Forelimb muscle (tissue), 1 donor: ENCODE data around the gene BTBD1. TPM values are rescaled to one million over a fixed set of nuclear protein-coding genes. Genes with fewer than 3 reads are reported as not detected.
"Not testable (repeated sequence)": the region's sequence is repeated elsewhere in the genome, so short reads cannot be mapped to it uniquely, and the experiment has no call there.

Experiments used
- DNase-seq: peaks from one replicate; pipeline ENCODE4 v3.0.0-alpha.2; 2013; ENCODE audit warnings: low read depth
- polyA plus RNA-seq: library from polyadenylated mRNA; unstranded; fragments of 120-200 nt; gene quantifications from one replicate; pipeline ENCODE4 v1.2.1, GENCODE V29; 2013; ENCODE audit not compliant: insufficient read length

BTBD1 gene
- polyA plus RNA-seq, 1 donor = 115 TPM

GRCh38 chr15:83094583-83094982, 27.5 kb upstream of the BTBD1 start:
- no peak for DNase-seq

GRCh38 chr15:83092309-83092976, 25.4 kb upstream of the BTBD1 start:
- DNase-seq = peak; percentile 17

- not testable (repeated sequence) for DNase-seq
Observed at GRCh38 chr15:83091965-83092308, 24.9 kb upstream of the BTBD1 start.

GRCh38 chr15:83090465-83090864, 23.4 kb upstream of the BTBD1 start:
- DNase-seq = no peak

DNA sequence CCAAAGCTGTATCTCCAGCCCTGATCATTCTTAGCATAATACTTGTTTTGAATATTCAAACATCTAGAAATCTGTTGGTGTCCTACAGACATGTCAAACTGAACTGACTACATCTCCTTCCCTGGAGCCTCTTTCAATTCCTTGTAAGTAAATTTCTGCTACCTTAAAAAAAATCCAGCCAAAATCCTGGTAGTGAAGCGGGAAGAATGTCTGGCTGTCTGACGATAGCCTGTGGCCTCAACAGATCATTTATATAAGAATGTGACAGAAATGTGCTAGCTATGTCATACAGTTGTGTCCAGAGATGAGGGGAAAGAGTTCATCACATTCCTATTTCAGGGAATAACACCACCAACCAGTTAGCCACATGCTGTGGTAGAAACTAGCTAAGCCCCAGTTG, 21.8 kb upstream of the BTBD1 start:
- DNase-seq = no peak

DNA sequence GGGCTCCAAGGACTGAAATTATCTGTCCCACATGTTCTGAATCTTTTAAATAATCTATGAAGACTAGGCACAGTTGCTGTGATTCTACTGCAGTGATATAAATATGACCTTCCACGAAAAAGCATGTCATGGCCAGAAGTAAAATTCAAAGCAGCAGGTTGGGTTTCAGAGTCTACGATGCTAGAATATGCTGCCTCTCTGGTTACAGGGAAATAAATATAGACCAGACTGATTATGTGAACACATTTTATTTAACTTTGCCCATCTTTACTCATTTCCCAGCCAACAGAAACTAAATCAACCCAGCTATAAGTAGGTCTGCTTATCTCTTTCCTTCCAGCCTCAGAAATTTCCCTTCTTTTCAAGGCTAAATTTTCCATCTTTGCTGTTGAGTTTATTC, 20.5 kb upstream of the BTBD1 start:
- DNase-seq = no peak

- not testable (repeated sequence) for DNase-seq
Observed at GRCh38 chr15:83085864-83086552, 19.0 kb upstream of the BTBD1 start.

DNA sequence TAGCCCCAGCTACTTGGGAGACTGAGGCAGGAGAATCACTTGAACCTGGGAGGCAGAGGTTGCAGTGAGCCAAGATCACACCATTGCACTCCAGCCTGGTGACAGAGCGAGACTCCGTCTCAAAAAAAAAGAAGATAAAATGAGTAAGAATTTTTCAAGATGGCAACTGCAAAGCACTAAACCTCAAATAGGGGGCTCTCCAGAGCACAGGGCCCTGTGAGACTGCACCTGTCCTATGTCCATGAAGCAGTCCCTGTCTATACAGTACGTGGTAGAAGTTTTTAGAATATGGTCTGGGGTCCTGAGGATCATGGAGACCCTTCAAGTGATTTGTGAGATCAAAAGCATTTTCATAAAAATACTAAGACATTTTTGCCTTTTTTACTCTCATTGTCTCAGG, 18.4 kb upstream of the BTBD1 start:
- DNase-seq = not testable (repeated sequence)

GRCh38 chr15:83082730-83083386, 15.8 kb upstream of the BTBD1 start:
- DNase-seq = no peak

- DNase-seq = no peak
Observed at GRCh38 chr15:83081256-83082014, 14.4 kb upstream of the BTBD1 start.

DNA sequence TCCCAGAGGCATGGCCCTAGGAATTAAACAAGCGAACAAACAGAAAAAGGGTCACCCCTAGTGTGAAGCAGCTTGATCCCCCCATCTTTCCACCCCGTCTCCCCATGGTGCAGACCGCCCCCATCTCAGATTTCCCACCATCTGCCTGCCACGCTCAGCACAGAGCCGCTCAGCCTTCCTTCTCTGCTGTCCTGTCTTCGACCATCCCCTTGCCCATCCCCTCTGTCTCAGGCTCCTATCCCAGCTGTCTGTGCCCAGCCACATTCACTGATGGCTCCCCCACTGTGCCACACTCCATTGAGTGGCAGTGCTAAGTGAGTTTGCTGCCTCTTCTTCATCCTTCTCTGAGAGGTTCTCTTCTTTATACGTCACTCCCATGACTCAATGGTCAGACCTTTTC, 11.7 kb upstream of the BTBD1 start:
- DNase-seq = no peak

GRCh38 chr15:83077491-83078230, 10.6 kb upstream of the BTBD1 start:
- no peak for DNase-seq

DNA sequence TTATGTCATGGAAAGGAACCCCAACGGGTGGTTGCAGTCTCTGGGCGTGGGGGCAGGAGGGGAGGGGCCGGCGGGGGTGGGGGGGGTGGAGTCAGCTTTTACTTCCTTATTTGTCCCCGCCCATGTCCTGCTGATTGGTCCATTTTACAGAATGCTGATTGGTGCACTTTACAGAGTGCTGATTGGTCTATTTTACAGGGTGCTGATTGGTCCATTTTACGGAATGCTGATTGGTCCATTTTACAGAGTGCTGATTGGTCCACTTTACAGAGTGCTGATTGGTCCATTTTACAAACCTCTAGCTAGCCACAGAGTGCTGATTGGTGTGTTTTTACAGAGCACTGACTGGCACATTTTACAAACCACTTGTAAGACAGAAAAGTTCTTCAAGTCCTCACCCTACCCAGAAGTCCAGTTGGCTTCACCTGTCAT, 2.2 kb upstream of the BTBD1 start:
- DNase-seq = not testable (repeated sequence)

DNA sequence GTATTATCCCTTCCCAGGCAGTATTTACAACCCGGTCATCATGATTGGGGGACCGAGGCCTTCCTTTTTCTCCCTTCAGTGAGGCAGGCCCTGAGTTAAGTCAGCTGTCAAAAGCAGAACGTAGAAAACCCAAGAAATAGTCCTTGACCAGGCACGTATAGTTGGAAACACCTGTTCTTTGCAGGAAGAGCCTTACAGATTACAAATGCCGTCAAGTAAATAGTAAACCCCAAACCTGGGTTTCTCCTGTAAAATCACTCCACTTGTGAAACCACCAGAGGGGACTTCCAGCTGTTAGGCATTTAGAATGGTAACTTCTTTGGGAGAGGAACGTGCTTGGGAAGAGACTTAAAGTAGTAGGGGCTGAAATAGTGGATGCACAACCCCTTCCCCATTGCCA, 1.0 kb upstream of the BTBD1 start:
- no peak for DNase-seq

- no peak for DNase-seq
Observed at GRCh38 chr15:83067638-83067962, 548 bp upstream of the BTBD1 start.

GRCh38 chr15:83066034-83066733, 868 bp downstream of the BTBD1 start:
- DNase-seq = no peak

DNA sequence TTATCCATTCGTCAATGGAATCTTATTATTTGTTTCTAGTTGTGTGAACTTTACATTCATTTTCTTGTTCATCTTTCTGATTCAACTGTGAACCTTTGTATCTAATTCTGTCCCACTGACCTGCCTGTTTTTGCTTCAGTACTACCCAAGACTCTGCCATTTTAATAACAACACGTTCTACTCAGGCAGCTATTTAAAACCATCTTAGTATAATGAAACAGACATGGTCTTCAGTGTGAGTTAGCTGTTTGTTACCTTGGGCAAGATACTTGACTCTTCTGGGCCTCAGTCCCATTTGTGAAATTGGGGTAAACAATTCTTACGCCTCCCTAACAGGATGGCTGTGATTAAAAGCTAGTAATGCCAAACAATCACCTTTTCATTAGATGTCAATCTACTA, 1.6 kb downstream of the BTBD1 start:
- DNase-seq = no peak

- no peak for DNase-seq
Observed at GRCh38 chr15:83064859-83065258, 2.2 kb downstream of the BTBD1 start.

- no peak for DNase-seq
Observed at GRCh38 chr15:83063551-83063950, 3.5 kb downstream of the BTBD1 start.

- DNase-seq = no peak
Observed at GRCh38 chr15:83062768-83063180, 4.3 kb downstream of the BTBD1 start.

- DNase-seq = no peak
Observed at GRCh38 chr15:83061680-83062079, 5.4 kb downstream of the BTBD1 start.
